ENCODE data around the gene FAT1. TPM values are rescaled to one million over a fixed set of nuclear protein-coding genes. Genes with fewer than 3 reads are reported as not detected.

The FAT1 gene
- total RNA-seq, 4 donors from 2014 or later: 56.4 to 79.9 (median 67.7) TPM

DNA sequence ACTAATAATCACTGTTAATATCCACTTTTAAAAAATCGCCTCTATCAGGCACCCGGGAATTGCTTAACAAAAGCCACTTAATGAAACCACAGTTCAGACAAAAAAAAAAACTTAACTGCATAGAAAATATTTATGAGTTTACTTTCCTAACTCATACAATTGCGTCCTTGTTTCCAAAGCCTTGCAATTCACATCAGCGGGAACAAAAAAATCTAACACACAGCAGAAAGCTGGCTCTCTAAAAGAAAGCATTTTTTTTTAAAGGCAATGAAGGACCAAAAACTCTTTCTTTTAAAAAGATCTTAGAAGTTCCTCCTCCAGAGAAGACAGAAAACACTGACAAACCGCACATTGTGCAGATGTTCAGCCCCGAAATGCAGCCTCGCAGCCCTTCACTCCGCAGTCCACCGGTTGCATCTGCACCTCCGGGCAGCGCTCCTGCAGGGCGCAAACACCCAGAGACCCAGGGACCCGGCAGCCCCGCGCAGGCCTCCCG, 812 bp downstream of the FAT1 start:
- TF ChIP-seq, protein P1, sequence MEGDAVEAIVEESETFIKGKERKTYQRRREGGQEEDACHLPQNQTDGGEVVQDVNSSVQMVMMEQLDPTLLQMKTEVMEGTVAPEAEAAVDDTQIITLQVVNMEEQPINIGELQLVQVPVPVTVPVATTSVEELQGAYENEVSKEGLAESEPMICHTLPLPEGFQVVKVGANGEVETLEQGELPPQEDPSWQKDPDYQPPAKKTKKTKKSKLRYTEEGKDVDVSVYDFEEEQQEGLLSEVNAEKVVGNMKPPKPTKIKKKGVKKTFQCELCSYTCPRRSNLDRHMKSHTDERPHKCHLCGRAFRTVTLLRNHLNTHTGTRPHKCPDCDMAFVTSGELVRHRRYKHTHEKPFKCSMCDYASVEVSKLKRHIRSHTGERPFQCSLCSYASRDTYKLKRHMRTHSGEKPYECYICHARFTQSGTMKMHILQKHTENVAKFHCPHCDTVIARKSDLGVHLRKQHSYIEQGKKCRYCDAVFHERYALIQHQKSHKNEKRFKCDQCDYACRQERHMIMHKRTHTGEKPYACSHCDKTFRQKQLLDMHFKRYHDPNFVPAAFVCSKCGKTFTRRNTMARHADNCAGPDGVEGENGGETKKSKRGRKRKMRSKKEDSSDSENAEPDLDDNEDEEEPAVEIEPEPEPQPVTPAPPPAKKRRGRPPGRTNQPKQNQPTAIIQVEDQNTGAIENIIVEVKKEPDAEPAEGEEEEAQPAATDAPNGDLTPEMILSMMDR (IDR thresholded peaks at IDR 0.05; ENCODE audit: low read depth): no peak

DNA sequence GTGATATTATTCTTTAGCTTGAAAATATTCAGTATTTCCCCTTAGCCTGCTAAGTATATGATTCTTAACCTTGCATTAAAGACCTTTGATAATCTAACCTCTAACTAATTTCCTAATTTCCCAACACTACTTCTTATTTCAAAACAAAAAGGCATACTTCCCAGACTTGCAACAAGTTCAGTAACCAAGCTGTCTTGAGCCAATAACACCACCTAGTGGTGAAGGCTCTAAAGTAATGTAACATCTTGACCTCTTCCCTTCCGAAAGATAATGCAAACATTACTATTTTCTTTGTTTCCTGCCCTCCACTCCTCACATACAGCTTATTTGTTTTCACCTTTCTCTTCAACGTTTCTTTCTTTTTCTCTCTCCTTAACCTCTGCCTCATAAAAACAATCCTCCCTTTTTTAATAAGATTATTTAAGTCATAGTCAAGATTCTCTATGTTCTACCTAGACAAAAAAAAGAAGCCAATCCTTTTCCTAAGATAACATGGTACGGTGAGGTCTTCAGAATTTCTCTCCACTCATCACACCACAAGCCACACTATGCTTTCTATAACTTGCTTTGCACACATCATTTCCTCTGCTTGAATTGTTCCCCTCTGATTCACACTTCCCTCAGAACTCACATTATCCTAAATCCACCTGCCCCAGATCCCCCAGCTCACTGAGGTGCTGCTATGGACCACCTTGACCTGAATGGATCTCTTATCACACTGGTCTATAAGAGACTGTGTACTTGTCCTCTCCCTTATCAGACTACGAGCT, 3.5 kb downstream of the FAT1 start:
- TF ChIP-seq, protein P1 (IDR thresholded peaks at IDR 0.05; ENCODE audit: low read depth): no peak

DNA sequence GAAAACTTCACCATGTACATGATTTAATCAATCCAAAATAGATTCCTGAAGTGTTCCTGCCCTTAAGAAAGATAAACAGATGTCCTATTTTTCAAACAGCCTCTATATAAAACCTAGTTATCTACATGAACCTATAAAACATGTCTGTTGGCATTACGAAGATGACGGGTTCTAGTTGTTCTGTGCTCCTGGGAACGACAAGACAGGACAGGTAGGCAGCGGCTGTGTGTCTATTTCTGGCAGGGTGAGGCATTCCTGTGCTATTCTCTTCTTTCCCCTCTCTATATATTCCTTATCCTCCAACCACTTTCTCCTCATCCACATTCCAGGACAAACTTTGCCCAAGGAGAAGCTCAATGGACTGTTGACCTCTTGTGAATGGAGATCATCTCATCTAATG, 6.1 kb downstream of the FAT1 start:
- TF ChIP-seq, protein P1 (IDR thresholded peaks at IDR 0.05; ENCODE audit: low read depth): no peak

DNA sequence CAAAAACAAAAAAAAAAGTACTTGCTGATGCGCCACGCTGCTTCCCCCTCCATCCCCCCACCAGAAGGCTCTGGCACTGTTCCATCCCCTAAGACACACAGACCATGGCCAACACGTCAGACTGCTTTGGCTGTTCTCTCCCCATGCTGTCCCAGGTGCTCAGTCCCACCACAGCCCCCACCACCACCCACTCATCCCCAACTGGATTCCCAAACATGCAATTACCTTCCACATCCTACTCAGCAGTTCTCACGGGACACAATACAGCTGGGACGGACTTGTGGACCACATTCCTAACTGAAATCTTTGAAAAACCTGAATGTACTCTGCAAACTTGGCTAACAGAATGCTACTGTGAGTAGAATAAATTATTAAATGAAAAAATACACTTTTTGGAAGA, 8.6 kb downstream of the FAT1 start:
- TF ChIP-seq, protein P1 (IDR thresholded peaks at IDR 0.05; ENCODE audit: low read depth): no peak

DNA sequence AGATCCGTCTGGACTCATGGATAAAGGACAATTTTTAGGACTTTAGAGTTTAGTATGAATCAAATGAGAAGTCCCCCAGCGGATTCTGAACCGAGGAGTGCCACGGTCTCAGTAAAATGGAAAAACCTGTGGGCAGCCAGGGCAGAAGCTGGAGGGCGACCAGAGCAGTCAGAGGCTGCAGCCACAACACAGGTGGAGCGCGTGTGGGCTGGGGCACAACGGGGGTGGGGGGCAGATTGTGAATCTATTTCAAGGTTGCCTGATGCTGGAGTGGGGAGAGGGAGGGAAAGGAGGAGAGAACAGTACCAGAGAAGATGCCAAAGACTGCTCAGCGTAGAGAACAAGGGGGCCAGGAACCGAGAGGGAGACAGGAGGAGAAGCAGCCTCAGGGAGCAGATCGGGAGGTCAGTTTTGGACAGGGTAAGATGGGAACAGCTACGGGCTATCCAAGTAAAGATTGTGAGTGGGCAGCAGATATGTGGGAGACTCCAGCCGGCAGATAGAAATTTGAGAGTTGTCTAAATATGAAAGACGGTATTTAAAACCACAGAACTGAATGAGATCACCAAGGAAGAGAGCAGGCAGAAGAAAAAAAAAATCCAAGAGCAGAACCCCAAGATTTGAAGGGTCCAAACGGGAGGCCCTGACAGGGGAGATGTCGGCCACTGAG, 9.5 kb downstream of the FAT1 start:
- TF ChIP-seq, protein P1 (IDR thresholded peaks at IDR 0.05; ENCODE audit: low read depth): no peak

DNA sequence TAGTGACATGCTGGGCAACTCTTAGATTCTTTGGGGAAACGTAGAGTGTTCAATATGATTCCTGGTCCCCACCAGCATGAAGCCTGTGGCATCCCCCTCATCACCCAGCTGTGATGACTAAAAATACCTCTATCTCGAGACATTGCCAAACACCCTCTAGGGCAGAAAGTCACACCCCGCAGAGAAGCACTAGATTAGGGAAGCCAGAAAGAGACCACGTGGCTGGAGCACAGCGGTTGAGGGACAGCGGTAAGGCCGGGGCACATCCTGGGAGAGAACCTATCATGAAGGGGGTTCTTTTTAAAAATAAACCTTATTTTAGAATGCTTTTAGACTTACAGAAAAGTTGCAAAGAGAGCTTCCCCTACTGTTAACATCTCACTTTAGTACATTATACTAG, 11.0 kb downstream of the FAT1 start:
- TF ChIP-seq, protein P1 (IDR thresholded peaks at IDR 0.05; ENCODE audit: low read depth): no peak

DNA sequence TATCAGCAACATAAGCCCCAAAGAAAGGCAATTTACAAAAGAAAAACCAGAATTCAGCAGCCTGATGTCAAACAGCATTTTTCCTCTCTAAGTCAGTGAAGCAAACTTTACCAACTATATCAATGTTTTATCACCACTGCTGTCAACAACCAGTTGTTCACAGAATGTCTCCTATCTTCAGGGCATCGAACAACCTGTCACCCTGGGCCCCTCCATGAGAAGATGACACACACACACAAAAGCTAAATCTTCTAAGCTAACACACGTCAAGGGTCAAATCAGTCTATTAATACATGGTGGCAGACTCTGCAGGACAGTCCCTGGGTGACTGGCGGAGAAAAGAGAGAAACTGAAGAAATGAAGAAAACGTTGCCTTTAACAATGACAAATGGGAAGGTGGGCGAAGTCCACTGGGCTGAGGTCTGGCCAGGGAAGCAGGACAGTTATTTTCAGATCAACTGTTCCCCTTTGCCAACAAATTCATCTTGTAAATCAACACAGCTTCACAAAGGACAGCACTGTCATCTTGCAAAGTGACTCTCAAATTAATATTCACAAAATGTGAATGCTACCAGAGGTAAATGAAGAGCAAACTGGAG, 13.0 kb downstream of the FAT1 start:
- TF ChIP-seq, protein P1 (IDR thresholded peaks at IDR 0.05; ENCODE audit: low read depth): no peak

All from subcutaneous adipose tissue (tissue), 4 donors.